HG02981 (cell line): ENCODE data around the gene NCOR2.

Source experiments
- ATAC-seq: cut with Tn5 transposase; IDR thresholded peaks from one replicate; pipeline ENCODE4 v1.9.1; 2021; ENCODE audit warnings: mild to moderate bottlenecking, moderate library complexity; ENCODE audit not compliant: unreplicated experiment

The NCOR2 gene

DNA sequence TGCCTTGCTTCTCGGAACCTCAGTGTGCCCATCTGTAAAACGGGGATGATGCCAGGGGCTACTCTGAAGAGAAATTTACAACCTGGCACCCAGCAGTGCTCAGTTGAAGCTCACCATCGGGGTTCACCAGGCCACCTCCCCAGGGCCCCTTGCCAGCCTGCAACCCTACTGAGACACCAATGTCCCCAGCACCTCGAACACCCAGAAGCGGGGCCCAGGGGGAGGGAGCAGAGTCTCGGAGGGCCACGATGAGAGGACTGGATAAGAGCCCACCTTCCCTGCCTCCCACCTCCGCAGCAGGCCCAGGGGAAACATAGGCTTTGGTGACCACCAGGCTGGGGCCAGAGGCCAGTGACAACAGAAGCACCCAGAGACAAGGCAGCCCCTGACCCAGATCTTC is 22.4 kb downstream of the NCOR2 start:
- ATAC-seq: no peak

DNA sequence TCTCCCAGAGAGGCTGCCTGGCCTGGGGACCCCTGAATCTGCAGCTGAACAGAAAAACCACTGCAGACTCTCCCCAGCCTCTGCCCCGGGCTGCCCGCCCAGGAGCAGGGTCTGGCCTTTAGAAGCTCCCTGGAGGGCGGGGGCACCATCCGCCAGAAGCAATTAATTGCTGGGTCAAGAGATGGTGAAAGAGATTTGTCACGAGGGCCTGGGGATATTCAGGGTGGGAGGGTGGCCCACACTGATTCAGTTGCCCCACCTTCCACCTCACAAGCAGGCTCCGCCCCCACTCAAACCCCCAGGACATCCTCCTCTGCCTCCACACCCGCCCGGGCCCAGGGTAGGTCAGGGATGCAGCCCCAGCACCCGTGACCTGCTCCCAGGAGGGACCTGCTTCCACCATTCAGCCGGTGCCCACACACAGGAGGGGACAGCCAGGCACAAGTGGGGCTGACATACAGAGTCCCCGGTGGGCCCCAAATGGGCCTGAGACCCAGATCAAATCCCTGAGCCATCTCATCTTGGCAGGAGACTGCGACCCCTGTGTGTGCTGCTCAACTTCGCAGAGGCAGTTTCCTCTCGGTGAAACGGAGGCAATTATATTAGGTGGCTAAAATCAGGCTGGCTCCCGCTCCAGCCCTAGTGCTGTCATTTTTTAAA is 23.0 kb downstream of the NCOR2 start:
- ATAC-seq: no peak

DNA sequence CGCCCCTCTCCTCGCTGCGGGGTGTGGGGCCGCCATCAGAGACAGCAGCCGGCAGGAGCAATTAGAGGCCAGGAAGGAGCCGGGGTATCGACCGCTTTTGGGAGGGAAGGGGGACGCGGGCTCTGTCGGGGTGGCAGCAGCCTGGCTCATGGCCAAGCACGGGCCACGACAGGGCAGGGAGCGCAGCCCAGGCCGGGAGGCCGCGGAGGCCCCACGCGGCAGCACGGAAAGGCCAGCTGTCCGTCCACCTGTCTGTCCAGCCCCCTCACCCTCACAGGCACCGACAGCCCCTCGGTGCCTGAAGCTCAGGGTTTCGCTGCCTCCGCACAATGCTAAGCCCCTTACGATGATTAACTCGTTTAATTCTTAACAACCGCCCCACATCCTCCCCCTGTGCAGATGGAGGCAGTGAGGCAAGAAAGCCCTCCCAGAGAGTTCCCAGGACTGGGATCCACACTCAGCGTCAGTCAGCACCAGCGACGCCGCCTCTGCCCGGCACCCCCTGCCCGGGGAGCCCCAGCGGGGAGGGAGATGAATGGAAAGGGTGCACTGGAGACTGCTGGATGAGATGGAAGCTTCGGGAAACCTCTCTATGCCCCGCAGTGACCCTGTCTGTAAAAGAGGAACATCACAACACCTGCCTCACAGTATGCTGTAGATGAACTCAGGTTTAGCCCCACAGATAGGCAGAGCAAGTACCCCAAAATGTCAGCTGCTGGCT is 23.7 kb downstream of the NCOR2 start:
- ATAC-seq: no peak

DNA sequence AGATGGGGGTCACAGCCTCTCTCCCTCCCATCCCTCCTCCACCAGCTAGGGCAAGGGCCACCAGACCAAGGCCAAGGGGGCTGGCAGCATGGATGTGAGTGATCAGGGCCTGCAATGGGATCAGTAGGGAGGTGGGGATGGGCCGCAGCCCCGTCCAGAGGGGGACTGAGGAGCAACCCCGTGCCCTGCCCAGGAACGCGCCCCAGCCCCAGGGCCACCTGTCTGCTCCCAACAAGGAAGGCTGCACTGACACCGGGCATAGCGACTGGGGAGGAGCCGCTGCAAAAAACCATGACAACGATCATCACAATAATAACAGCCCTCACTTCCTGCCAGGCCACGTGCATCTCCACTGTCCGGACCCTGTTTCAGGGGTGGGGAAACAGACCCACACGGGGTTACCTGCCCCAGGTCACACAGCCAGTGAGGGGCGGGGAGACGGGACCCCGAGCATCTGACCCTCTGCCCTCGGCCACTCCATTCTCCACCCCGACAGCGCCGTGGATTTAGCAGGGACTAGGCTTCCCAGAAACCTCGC is 24.3 kb downstream of the NCOR2 start:
- ATAC-seq: peak; percentile 37

DNA sequence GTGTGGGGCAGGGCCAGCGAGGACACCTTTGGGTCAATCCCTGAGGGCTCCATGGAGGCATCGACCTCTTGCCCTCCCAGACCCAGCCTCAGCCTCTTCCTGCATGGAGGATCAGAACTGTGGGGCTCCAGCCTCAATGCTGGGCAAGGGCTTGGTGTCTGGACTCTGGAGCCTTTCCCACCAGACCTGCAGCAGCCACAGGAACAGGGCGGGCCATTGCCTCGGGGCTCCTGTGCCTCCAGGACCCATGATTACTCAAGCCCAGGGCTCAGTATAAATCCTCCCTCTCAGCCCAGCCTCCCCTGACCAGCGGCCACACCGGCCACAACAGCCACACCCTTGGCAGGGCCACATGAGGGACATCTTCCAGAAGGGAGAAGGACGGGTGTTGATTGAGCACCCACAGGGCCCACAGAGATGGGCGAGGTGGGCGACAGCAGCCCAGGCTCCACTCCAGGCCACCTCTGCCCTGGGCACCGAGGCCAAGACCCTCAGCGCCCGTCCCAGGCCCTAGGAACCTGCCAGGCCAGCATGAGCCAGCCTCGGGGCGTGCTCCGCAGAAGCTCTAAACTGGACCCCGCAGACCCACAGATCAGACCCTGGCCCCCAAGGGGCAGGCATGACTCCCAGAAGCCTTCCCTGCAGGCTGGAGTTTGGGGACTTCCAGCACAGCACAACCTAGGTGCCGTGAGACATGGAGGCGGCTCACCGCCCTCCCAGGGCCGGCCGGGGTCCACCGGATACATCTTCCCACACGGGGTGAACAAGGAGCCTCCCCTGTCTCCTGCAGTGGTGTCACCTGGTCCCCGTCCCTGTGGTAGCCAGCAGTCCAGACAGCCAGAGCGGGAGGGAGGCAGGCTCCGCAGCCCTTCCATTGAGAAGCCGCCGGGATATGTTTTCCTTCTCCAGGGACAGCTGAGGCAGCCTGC is 25.1 kb downstream of the NCOR2 start:
- ATAC-seq: no peak

DNA sequence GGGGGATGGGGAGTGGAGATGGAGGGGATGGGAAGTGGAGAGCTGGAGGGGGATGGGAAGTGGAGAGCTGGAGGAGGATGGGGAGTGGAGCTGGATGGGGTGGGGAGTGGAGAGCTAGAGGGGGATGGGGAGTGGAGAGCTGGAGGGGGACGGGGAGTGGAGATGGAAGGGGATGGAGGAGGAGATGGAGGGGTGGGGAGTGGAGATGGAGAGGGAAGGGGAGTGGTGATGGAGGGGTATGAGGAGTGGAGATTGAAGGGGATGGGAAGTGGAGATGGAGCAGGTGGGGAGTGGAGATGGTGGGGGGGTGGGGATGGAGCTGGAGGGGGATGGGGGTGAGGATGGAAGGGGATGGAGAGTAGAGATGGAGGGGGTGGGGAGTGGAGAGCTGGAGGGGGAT is 26.1 kb downstream of the NCOR2 start:
- no peak for ATAC-seq

DNA sequence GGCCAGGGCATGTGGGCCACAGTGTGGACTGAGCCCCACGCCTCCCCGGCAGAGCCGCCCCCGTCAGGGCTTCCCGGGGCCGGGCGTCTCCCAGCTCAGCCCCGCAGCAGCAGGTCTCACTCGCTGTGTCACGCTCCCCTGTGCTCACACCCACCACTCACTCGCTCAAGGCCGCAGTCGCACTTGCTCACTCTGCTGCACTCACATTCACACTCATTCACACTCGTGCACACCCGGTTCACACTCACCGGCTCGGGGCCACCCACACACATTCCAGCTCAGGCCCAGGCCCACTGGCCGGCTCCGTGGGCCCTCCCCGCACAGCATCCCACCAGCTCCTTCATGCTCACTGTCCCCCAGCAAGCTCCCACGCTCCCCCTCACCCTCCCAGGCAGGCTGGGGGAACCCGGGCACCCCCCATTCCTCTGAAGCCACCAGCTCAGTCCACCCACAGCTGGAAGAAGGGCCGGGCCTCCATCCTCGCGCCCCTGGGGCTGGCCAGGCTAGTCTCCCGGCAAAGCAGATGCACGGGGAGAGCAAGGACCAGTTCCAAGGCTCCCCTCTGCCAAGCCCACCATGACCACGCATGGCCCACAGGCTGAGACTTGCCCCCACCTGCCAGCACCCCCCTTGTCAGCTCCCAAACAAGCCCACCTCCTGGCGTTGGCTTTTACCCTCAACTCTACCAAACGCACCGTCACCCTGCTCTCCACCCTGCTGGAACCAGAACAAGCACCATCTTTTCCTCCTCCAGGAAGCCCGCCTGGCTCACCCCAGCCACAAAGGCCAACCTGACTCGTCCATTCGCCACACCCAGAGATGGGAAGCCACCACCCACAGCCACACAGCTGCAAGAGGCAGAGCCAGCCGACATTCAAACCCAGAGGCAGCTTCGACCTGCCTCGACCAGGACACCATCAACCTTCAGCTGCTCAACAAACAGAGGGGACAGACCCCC is 28.0 kb downstream of the NCOR2 start:
- ATAC-seq: no peak

DNA sequence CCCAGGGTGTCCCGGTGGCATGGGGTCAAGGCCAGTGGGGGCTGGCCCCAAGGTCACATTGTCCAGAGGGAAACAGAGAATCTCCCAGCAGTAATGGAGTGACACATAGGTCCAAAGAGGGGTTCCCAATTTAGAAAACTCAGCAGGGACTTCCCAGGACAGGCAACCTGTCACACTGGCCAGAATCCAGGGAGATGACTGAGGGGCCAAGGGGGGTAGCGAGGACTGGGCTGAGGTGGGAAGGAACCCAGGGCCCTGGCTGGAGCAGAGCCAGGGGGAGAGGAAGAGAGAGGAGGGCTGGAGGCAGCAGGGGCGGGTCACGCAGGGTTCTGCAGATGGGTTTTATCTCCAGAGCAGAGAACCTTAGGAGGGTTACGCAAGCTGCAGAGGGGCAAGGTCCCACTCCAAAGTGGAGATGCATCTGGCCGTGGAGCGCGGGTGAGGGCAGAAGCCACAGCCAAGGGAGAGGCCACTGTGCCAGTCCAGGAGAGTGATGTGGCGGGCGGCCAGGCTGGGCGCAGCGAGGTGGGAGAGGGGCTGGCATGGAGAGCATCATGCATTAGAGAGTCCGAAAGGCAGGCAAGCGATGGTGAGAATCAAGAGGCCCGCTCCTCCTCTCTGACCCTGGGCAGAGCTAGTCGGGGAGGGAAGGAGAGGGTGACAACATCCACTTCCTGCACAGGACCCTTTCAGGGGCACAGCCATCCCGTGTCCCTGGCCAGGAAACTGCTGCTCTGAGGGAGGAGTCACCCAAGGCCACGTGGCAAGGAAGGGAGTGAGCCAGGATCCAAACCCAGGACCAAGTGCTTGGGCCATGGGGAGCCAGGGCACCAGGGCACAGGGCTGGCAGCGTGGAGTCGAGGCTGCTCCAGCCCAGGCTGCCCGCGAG is 29.0 kb downstream of the NCOR2 start:
- no peak for ATAC-seq

DNA sequence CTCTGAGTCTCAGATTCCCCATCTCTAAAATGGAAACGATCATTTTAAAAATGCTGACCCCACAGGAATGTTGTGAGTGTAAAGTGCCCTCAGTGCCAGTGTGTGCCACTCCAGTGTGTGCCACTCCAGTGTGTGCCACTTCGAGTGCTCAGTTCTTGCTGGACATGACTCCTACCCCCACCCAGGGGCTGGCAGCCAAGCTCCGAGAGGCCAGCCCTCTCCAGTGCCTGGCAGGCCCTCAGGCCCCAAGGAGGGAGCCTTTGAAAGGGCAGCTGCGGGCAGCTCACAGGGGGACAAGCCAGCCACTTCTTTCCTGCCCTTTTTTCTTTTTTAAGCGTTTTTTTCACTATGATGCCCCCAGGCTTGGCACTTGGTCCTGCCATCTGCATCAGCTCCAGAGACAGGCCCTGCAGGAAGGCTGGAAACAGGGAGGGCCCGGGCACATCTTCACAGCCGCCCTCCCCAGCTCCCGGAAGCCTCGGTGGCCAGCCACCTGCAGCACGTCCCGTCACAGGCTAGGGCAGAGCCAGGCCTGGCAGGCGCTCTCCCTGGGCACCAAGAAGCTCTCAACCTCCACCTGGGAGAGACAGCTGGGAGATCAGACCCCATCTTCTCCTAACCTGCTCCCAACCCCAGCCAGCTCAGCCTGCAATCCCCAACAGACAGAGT is 29.8 kb downstream of the NCOR2 start:
- no peak for ATAC-seq

DNA sequence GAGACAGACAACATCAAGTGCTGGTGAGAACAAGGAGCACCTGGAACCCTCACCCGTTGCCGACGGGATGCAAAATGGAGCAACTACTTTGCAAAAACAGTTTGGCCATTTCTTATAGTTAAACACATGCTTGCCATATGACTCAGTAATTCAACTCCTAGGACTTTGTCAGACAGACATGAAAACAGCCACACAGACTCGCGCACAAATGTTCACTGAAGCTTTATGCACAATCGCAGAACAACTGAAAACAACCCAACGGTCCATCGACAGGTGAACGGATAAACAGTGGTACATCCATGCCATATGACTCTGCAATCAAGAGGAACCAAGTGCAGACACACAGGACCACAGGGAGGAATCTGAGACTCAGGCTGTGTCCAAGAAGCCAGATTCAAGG is 30.8 kb downstream of the NCOR2 start:
- ATAC-seq: no peak

DNA sequence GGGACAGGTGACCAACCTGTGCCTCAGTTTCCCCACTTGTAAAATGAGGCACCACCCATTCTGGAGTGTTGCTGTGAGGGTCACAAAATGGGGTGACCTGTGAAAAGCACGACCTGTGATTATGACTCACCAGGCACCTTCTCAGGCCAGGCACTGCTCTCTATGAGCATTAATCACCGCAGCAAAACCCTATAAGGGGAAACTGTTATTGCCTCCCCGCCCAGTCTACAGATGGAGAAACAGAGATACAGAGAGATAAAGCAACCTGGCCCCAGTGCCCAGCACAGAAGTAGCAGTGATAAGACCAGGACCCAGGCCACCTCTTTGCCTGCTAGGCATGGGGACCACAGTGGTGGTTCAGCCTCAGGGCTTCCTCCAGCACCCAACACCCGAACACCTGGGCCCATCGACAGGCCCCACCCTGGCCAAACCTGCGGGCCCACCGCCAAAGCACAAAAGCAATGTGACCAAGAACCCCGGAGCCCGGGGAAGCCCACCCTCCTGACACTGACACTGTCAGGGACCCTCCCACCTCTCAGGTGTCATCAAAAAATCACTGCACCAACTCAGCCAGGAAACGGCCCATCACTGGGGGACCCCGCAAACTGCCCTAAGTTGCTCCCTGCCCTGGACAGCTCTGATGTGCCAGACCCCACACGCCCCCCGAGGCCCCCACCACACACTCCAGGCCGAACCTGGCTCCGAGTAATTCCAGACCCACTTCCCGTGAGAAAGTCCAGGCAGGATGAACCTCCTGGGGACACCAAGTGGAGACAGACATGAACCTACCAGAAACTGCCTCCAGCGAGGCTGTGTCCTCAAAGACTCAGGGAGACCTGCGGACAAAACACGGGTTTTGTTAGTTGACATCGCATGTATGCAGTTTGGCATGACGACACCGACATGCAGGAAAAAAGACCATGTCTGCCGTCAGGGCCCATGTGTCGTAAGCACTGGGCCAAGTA is 32.4 kb downstream of the NCOR2 start:
- ATAC-seq: no peak

DNA sequence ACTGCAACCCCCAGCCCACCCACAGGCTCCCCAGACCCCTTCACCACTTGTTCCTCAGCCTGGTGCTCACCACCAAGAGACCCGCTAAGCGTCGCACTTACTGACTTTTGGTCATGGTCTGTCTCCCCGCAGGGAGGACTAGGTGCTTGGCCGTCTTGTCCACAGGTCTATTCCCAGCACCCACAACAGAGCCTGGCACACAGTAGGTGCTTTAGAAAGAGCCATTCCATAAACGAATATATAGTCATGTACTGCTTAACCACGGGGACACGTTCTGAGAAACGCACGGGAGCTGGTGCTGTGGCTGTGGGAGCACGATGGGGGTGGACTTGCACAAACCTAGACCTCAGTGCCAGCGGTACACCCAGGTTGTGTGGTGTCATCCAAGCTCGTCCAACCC is 34.0 kb downstream of the NCOR2 start:
- no peak for ATAC-seq

DNA sequence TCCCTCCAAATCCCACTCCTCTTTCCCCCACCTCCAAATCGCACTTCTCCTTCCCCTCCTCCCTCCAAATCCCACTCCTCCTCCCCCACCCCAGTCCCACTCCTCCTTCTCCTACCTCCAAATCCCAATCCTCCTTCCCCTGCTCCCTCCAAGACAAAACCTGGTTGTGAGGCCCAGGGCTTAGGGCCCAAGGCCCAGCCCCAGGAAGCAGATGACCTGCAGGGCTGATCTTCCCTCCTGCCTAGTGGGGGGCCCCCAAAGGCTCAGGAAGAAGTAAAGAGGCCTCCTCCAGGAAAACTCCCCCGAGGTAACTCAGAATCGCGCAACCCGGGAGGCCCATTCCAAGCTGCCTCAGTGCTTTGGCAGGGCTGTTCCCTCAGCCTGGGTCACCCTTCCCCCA is 34.4 kb downstream of the NCOR2 start:
- no peak for ATAC-seq

DNA sequence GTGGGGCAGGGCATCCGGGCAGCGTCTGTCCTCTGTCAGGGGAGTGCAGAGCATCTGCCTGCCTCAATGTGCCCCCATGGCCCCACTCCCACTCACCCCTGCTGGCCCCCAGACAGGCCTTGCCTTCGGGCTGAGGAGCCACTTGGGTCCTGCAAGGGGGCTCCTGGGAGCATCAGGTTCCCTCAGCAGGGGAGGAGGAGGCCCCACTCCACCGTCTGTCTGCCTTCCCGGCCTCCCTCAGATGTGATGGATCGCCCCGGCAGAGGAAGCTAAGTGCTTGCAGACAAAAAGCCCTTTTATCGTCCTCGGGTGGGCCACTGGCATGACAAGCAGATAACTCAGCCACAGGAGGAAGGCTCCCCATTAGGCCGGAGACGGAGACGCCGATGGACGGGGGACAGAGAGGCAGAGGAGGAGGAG is 35.1 kb downstream of the NCOR2 start:
- no peak for ATAC-seq

DNA sequence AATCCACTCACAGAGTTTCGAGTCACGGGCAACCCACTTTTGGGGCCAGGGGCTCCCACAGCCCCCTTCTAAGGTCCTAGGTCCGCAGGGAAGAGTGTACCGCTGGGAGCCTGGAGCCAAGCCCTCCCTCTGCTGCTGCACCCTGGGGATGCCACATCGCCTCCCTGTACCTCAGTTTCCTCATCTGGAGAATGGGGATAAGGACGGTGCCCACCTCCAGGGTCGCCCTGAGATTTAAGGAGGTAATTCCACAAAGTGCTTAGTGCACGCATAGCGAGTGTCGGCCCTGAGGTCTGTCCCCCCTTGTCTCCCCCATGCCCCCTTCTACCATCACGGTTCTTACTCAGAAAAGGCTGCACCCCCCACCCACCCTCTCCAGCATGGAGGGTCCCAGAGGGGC is 35.5 kb downstream of the NCOR2 start:
- ATAC-seq: no peak

DNA sequence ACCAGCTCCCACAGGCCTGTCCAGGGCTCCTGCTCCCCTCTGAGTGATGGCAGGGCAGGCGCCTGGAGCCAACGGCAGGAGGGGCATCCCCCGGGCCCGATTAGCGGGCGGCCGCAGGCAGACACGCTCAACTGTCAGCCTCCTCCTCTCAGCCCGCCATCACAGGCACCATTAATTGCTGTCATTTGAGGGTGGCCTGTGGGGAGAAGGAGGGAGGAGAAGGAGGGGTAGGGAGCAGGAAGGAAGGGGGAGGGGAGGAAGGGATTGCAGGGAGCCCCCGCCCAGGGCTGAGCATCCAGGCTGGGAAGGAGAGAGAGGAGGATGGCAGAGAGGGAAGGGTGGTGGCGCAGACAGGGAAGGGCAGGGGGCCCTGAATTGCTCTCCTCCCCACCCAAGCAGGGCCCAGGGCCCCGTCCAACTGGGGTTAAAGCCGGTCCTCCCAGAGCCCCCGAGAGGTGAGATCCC is 36.1 kb downstream of the NCOR2 start:
- ATAC-seq: no peak

DNA sequence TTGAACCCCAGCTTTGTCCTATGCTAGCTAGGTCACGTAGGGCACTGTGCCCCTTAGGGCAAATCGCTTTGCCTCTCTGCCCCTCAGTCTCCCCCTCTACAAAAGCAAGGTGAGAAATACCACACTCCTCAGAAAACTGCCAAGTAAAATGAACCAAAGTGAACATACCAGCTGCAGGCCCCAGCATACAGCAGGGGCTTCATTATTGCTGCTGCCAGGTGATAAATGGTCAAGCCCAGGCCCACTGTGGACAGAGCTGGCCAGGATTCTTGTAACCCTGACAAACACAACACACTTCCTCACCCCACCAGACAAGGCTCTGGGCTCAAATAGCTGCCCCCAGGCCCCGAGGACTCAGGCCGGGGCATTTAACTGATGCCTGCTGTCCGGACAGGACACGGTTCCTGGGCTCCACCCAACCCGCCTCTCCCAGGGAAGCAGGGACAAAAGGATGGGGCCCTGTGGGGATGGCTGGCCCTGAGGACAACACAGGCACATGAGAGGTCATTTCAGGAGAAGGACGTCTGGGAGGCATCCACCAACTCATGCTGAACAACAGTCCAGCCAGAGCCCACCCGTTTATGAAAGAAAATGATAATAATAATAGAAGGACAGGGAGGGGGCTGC is 36.7 kb downstream of the NCOR2 start:
- no peak for ATAC-seq
